HG03280 (cell line): Measurements from ENCODE around the gene MUTYH.

ENCODE experiments used
- ATAC-seq: cut with Tn5 transposase; IDR thresholded peaks from one replicate; pipeline ENCODE4 v1.9.1; 2021; ENCODE audit warnings: mild to moderate bottlenecking, moderate library complexity; ENCODE audit not compliant: unreplicated experiment

Gene MUTYH

GRCh38 chr1:45282351-45282750 is 57.9 kb downstream of the MUTYH start:
- ATAC-seq: no peak
